Measurements from ENCODE around the gene ATP6V0E2.

The ATP6V0E2 gene

DNA sequence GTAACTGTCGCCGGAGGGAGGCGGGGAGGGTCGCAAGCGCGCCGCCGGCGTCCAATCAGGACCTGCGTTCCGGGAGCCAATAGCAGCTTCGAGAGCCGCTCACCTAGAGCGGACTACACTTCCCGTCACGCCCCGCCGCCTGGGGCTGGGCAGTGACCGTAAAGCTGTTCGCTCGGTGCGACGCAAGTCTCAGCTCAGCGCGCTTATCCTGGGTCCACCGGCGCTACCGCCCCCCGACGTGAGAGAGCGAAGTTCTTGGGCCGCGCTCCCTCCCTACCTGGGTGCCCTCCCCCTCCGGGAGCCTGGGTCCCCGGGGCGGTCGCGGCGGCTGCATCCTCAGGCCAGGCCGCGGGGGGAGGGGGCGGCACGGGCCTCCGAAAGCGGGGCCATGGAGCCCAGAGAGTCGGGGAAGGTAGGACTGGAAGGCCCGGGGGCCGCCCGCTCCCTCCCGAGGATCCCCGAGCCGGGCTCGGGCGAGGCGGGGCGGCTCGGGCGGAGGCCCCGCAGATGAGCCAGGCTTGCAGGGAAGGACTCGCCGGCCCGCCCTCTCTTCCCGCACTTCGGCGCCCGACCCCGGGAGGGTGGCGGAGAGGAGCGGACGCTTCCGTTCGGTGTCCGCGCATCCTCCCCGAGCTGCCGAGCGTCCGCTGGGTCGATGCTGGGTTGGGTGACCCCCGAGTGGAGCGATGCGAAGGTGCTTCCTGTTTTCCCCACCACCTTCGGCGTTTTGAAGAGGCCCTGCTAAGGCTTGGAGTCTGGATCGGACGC is 35.4 kb upstream of the ATP6V0E2 start, which contains the start of gene ZNF862:
TSS of gene ZNF862 (plus strand) at position 152 of the 768 bp plus-strand sequence. CDS start at position 389, 237 bp downstream.
- FAIRE-seq (no peak), DNase-seq (ENCODE audit: low spot score) (peak; percentile 85)

- DNase-seq (ENCODE audit: low spot score) (peak; percentile 7), FAIRE-seq (no peak)
Measured at GRCh38 chr7:149838992-149839408, 34.8 kb upstream of the ATP6V0E2 start.

GRCh38 chr7:149839933-149840332 is 33.8 kb upstream of the ATP6V0E2 start:
- no peak for FAIRE-seq
- DNase-seq (ENCODE audit: low spot score), result no peak

- DNase-seq (ENCODE audit: low spot score) (no peak), FAIRE-seq (no peak)
Measured at GRCh38 chr7:149843566-149843965, 30.2 kb upstream of the ATP6V0E2 start.

- DNase-seq (ENCODE audit: low spot score) (no peak), FAIRE-seq (no peak)
Measured at GRCh38 chr7:149844445-149844844, 29.3 kb upstream of the ATP6V0E2 start.

DNA sequence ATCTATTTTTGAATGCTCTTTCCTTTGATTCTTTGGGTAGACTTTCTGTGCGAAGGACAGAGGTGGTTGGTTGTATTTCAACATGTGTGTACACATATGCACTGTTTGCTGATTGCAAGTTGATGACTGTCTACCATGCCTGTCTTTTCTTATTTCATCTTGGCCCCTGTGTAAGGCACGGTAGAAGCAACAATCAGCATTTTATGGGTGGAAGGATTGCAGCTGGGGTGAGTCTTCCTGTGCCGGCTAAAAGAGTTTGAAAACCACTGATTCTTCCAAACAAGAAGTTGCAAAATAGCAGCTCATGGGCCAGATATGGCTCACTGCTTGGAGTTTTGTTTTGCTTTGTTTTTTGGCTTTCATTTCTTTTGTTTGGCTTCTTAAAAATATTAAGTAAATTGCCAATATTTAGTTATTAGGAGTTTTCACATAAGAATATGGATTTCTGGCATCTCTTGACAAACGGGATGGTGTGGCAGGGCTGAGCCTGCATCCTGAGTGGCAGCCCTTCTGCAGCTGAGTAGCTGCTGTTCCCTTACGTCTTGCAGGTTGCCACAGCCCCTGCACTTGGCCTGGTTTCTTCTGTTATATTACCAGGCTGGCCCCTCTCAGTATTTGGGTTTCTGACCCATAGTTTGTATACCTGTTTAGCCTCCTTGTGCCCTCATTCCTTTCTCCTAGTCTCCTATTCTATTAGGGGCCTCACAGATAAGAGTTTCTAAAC is 28.4 kb upstream of the ATP6V0E2 start:
- FAIRE-seq (no peak), DNase-seq (ENCODE audit: low spot score) (no peak)

DNA sequence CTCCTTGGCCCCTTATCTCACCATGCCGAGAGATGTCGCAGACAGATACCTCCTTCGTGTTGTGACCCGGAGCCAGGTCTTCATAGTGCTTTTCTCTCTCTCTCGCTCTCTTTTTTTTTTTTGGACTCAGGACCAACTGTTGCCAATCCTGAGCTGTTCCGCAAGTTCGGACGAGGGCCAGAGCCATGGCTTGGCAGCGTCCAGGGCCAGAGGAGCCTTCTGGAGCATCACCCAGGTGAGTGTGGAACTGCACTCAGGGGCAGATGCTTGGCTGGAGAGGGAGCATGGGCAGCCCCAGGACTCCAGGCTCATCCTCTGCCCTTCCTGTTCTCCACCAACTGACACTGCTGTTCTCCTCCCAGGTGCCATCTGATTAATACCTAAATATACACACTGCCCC is 27.7 kb upstream of the ATP6V0E2 start:
- DNase-seq (ENCODE audit: low spot score) (no peak), FAIRE-seq (no peak)

DNA sequence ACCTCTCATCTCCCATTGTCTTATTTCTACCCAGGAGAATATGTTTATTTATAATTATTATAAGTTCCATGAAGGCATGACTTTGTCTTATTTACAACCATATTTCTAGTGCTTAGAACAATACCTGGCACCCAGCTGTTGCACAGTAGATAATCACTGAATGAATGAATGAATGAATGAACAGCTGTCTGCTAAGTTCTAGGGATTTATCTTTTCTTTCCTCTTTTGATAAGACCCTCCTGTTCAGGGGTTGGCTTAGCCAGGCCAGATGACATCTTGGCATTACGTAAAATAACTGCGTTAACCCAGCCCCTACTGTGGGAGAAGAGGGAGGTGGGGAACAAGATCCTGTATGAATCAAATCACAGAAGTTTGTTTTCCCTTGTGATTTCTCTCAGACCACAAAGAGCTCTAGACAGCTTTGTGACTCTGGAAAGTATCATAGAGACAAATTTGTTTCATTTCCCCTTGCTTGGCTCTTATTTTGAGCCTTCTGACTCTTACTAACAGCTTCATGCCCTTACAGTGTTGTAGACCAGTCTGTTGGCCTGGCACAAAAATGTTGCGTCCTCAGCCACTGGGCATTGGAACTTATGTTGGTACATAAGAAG is 27.2 kb upstream of the ATP6V0E2 start:
- FAIRE-seq (no peak), DNase-seq (ENCODE audit: low spot score) (no peak)

DNA sequence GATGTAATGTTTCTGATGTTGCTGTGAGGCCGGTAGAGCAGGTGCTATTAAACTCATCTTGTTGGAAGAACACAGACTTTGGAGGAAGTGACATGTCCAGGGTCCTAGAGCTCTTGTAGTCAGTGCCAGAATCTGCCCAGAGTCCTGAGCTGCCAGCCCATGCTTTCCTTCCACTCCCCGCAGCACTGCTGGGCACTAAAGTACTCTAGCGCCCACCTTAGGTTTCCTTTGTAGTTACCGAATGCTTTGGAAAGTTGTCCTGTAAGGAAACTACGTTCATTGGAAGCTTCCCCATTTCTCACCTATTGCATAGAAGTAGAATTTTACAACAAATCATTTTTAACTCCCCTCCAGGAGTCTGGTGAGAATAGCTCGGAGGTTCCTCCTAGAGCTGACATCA is 24.6 kb upstream of the ATP6V0E2 start:
- DNase-seq (ENCODE audit: low spot score) (no peak), FAIRE-seq (no peak)

DNA sequence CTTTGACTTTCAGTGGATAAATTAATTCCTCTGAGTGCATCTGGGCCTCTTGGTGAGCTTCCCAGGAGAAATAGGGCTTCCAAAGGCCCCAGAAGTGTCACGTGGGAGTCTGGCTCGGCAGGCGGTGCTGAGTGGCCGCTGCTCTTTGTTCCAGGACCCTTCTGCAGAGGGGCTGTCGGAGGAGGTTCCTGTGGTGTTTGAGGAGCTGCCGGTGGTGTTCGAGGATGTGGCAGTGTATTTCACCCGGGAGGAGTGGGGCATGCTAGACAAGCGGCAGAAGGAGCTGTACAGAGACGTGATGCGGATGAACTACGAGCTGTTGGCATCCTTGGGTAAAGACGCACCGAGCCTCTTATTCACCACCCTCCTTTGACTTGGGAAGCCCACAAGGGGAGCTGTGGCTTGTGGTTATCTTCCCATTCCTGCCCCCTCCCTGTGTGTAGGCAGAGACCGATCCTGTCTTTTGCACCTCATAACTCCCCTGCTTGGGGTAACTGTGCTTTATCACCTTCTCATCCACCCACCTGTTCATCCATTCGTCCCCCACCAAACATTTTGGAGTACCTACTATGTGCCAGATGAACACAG is 23.7 kb upstream of the ATP6V0E2 start:
- no peak for DNase-seq (ENCODE audit: low spot score)
- FAIRE-seq, result no peak

- DNase-seq (ENCODE audit: low spot score), result no peak
- FAIRE-seq, result no peak
Measured at GRCh38 chr7:149850716-149851115, 23.1 kb upstream of the ATP6V0E2 start.

- DNase-seq (ENCODE audit: low spot score) (no peak), FAIRE-seq (no peak)
Measured at GRCh38 chr7:149851449-149851848, 22.3 kb upstream of the ATP6V0E2 start.

- FAIRE-seq (no peak), DNase-seq (ENCODE audit: low spot score) (peak; percentile 44)
Measured at GRCh38 chr7:149853157-149853556, 20.6 kb upstream of the ATP6V0E2 start.

- DNase-seq (ENCODE audit: low spot score) (peak; percentile 19), FAIRE-seq (no peak)
Measured at GRCh38 chr7:149854611-149855360, 19.0 kb upstream of the ATP6V0E2 start.

- DNase-seq (ENCODE audit: low spot score) (peak; percentile 31), FAIRE-seq (no peak)
Measured at GRCh38 chr7:149855361-149856305, 18.1 kb upstream of the ATP6V0E2 start.

DNA sequence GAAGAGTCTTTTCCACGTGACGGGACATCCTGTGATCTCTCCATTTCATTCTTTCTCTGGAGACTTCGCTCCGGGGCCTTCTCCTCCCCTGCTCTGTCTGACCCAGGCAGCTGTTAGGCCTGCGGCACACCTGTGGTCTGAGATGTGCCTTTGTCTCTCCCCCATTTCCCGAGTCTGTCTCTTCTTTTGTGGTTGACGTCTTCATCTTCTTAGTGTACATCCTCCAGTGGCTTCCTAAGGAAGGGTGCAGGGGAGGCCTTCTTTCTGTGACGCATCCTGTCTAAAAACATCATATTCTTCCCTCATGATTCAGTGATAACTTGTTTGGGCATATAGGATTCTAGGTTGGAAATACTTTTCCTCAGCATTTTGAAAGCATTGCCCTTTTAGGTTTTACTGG is 17.2 kb upstream of the ATP6V0E2 start:
- DNase-seq (ENCODE audit: low spot score) (no peak), FAIRE-seq (no peak)

- DNase-seq (ENCODE audit: low spot score) (no peak), FAIRE-seq (no peak)
Measured at GRCh38 chr7:149859369-149859768, 14.4 kb upstream of the ATP6V0E2 start.

DNA sequence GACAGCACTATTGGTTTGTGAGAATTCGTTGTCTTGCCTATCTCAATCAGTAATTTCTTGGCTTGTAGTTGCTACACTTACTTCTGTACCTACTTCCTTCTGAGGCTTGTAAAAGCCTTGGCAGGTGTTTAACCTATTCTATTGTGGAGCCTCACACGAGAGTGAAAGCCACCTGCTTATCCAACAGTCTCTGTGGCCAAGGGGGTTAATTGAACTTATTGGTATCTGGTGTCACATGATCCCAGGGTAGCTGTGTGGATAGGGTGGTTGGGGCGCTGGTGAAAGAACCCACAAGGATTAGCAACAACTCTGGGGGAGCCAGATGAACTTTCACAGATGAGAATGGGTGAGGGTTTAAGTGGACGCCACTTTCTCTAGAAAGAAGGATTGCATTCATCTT is 13.9 kb upstream of the ATP6V0E2 start:
- FAIRE-seq, result no peak
- no peak for DNase-seq (ENCODE audit: low spot score)

GRCh38 chr7:149860821-149861727 is 12.7 kb upstream of the ATP6V0E2 start:
- no peak for DNase-seq (ENCODE audit: low spot score)
- FAIRE-seq, result no peak

Data from urothelium cell line (cell line).